ENCODE measurements around the gene HAPLN3. TPM values are rescaled to one million over a fixed set of nuclear protein-coding genes. Genes with fewer than 3 reads are reported as not detected.
A peak's percentile ranks its signal among the peaks of the same experiment; 100 is the strongest.

Gene HAPLN3
- polyA plus RNA-seq, 1 experiment: 25.5 TPM

- ChIA-PET POLR2A (no interaction called here), CTCF (interaction anchor here (2.4 kb wide), 1 partner anchor 182 kb away, joined by 11 read pairs; no protein-coding TSS in a partner anchor)
- no peaks in the 10 kb centered on the region for H3K36me3 ChIP-seq (ENCODE audit: control insufficient read depth, insufficient read depth, low read length)
- DNase-seq (ENCODE audit: low read depth): no peak
- TF ChIP-seq CTCF (IDR thresholded peaks at IDR 0.05; ENCODE audit: insufficient read depth, low read depth, low read length): no peak
- no peaks in the 10 kb centered on the region for H3K27me3 ChIP-seq (ENCODE audit: control insufficient read depth, insufficient read depth, low read length)
- H3K4me3 ChIP-seq (ENCODE audit: low read depth, low read length): no peak overlapping the region
Measured at GRCh38 chr15:88838667-88839066, 56.7 kb downstream of the HAPLN3 start.

GRCh38 chr15:88835646-88836045 lies 59.7 kb downstream of the HAPLN3 start:
- POLR2A ChIA-PET: no interaction called here
- Histone ChIP-seq H3K36me3 (ENCODE audit: control insufficient read depth, insufficient read depth, low read length) (no peaks in the 10 kb centered on the region), H3K4me3 (ENCODE audit: low read depth, low read length) (no peak overlapping the region), H3K27me3 (ENCODE audit: control insufficient read depth, insufficient read depth, low read length) (no peaks in the 10 kb centered on the region)
- CTCF ChIA-PET: interaction anchor here (0.7 to 5.6 kb wide), 7 partner anchors 10 to 369 kb away, joined by 3 to 72 read pairs (median 7); partner anchors contain the start of gene MRPL46
- TF ChIP-seq CTCF (IDR thresholded peaks at IDR 0.05; ENCODE audit: insufficient read depth, low read depth, low read length): no peak
- DNase-seq (ENCODE audit: low read depth): no peak

GRCh38 chr15:88835119-88835518 lies 60.2 kb downstream of the HAPLN3 start:
- H3K27me3 ChIP-seq (ENCODE audit: control insufficient read depth, insufficient read depth, low read length): no peaks in the 10 kb centered on the region
- no peak for DNase-seq (ENCODE audit: low read depth)
- H3K4me3 ChIP-seq (ENCODE audit: low read depth, low read length): no peak overlapping the region
- no peak for TF ChIP-seq CTCF (IDR thresholded peaks at IDR 0.05; ENCODE audit: insufficient read depth, low read depth, low read length)
- CTCF ChIA-PET: interaction anchor here (0.6 to 5.6 kb wide), 17 partner anchors 8 to 1993 kb away, joined by 3 to 72 read pairs (median 3); partner anchors contain the start of genes ISG20 and MRPL46
- H3K36me3 ChIP-seq (ENCODE audit: control insufficient read depth, insufficient read depth, low read length): no peaks in the 10 kb centered on the region
- POLR2A ChIA-PET: no interaction called here

GRCh38 chr15:88834211-88834812 lies 61.0 kb downstream of the HAPLN3 start:
- Histone ChIP-seq H3K36me3 (ENCODE audit: control insufficient read depth, insufficient read depth, low read length) (no peaks in the 10 kb centered on the region), H3K27me3 (ENCODE audit: control insufficient read depth, insufficient read depth, low read length) (no peaks in the 10 kb centered on the region), H3K4me3 (ENCODE audit: low read depth, low read length) (no peak overlapping the region)
- CTCF ChIA-PET: interaction anchor here (0.6 to 5.6 kb wide), 15 partner anchors 9 to 210 kb away, joined by 3 to 72 read pairs (median 3); no protein-coding TSS in a partner anchor
- POLR2A ChIA-PET: no interaction called here
- no peak for DNase-seq (ENCODE audit: low read depth)
- peak; percentile 68 for TF ChIP-seq CTCF (IDR thresholded peaks at IDR 0.05; ENCODE audit: insufficient read depth, low read depth, low read length)

GRCh38 chr15:88833731-88834100 lies 61.6 kb downstream of the HAPLN3 start:
- no peak for TF ChIP-seq CTCF (IDR thresholded peaks at IDR 0.05; ENCODE audit: insufficient read depth, low read depth, low read length)
- H3K4me3 ChIP-seq (ENCODE audit: low read depth, low read length): no peak overlapping the region
- ChIA-PET CTCF (interaction anchor here (1.2 to 5.6 kb wide), 8 partner anchors 44 to 209 kb away, joined by 3 to 72 read pairs (median 4); no protein-coding TSS in a partner anchor), POLR2A (no interaction called here)
- DNase-seq (ENCODE audit: low read depth): no peak
- no peaks in the 10 kb centered on the region for H3K36me3 ChIP-seq (ENCODE audit: control insufficient read depth, insufficient read depth, low read length)
- H3K27me3 ChIP-seq (ENCODE audit: control insufficient read depth, insufficient read depth, low read length): 0 out of 2 replicates have a peak, but pooled peaks cover 1% of the 10 kb centered on the region
